ENCODE results near the gene GBP1.

The GBP1 gene, protein sequence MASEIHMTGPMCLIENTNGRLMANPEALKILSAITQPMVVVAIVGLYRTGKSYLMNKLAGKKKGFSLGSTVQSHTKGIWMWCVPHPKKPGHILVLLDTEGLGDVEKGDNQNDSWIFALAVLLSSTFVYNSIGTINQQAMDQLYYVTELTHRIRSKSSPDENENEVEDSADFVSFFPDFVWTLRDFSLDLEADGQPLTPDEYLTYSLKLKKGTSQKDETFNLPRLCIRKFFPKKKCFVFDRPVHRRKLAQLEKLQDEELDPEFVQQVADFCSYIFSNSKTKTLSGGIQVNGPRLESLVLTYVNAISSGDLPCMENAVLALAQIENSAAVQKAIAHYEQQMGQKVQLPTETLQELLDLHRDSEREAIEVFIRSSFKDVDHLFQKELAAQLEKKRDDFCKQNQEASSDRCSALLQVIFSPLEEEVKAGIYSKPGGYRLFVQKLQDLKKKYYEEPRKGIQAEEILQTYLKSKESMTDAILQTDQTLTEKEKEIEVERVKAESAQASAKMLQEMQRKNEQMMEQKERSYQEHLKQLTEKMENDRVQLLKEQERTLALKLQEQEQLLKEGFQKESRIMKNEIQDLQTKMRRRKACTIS

DNA sequence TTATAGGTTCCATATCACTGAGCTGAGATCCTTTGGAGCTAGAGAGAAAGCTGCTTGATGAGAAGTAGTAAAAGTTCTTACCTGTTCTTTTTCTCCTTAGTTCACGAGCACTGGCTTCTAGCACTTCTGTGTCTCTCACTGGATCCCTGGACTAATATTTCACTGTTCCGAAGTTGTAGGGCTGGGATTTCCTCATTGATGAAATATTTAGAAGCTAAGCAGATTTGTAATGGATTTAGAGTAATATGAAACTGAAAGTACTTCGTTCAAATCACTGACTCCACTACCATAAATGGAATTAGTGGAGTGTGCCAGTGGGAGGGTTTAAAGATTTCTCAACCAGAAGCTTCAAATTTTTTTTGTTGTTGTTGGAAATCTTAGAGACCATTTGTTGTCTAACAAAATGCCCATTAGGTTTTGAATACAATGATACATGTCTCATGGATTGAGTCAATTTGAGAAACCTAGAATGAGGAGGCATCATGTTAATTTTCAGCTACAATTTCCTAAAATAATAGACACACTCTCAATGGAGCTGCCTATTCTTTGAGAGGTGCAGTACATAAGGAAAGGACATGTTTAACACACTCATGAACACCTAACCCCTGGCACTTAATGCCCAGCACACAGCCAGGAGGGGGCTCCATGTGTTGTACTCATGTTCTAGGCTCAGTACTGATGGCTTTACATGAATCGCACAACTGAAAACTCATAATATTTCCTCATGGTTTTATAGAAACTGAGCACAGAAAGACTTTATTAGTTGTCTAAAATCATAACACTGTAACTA is at the start of gene GBP1:
TSS of gene GBP1 (minus strand) at position 130 of the 790 bp plus-strand sequence. CDS start 1,974 bp downstream, outside the sequence.
- peak; percentile 61 for DNase-seq
- peak within 1 kb of the TSS; percentile 54 for H3K4me3 ChIP-seq (ENCODE audit: low read depth, low read length)
- TF ChIP-seq CTCF (IDR thresholded peaks at IDR 0.05; ENCODE audit: low read depth, low read length, missing control alignments): no peak
- in situ Hi-C loops (cut with HindIII; ENCODE audit: low pct_ligation_motif_present, low sequenced_read_pairs): no loop called here
- no peaks in the 10 kb centered on the region for H3K27me3 ChIP-seq (replicated peaks)
- H3K27ac ChIP-seq: peak within 1 kb of the TSS; percentile 90
- peaks cover 5% of the 10 kb centered on the region for H3K36me3 ChIP-seq (replicated peaks)

- H3K27ac ChIP-seq: no peak overlapping the region
- no peaks in the 10 kb centered on the region for H3K36me3 ChIP-seq (replicated peaks)
- H3K27me3 ChIP-seq (replicated peaks): no peaks in the 10 kb centered on the region
- DNase-seq: no peak
- TF ChIP-seq CTCF (IDR thresholded peaks at IDR 0.05; ENCODE audit: low read depth, low read length, missing control alignments): no peak
- in situ Hi-C loops (cut with HindIII; ENCODE audit: low pct_ligation_motif_present, low sequenced_read_pairs): no loop called here
- no peak overlapping the region for H3K4me3 ChIP-seq (ENCODE audit: low read depth, low read length)
These were observed 49.7 kb upstream of the GBP1 start for GRCh38 chr1:89114662-89115061.

DNA sequence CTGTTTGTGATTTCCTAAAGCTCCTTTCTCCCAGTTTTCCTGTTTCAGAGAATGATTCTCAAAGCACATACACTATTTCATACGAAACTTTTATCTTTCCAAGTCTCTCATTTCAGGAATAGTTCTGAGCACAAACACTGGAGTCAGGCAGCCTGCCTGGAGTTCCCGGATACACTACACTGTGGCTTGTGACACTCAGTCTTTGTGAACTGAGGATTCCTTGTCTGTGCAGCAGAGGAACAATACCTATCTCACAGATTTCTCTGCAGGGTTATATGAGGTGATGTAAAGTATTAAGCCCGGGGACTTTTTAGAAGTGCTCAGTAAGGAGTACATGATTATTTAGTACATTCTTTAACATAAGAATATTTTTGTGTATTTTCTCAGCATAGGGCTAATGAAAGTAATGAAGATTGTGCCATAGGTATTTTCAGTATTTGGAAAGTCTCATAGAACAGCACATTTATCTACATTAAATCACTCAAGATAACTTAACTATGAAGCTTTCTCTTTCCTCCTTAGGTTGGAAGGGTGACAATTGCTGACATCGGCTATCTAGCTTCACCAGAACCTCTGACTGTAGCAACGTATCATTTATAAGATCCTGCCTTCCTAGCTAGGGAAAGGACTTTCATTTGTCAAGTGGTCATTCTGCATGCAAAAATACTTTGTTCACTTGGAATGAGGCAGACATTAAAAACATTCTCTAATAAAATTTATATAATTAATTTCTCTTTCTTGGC is 48.0 kb upstream of the GBP1 start:
- Histone ChIP-seq H3K4me3 (ENCODE audit: low read depth, low read length) (no peak overlapping the region), H3K36me3 (replicated peaks) (no peaks in the 10 kb centered on the region), H3K27ac (no peak overlapping the region), H3K27me3 (replicated peaks) (no peaks in the 10 kb centered on the region)
- no peak for TF ChIP-seq CTCF (IDR thresholded peaks at IDR 0.05; ENCODE audit: low read depth, low read length, missing control alignments)
- in situ Hi-C loops (cut with HindIII; ENCODE audit: low pct_ligation_motif_present, low sequenced_read_pairs): no loop called here
- no peak for DNase-seq

GRCh38 chr1:89104687-89105086 is 39.7 kb upstream of the GBP1 start:
- Histone ChIP-seq H3K27ac (no peak overlapping the region), H3K36me3 (replicated peaks) (no peaks in the 10 kb centered on the region), H3K4me3 (ENCODE audit: low read depth, low read length) (no peak overlapping the region), H3K27me3 (replicated peaks) (no peaks in the 10 kb centered on the region)
- no peak for DNase-seq
- TF ChIP-seq CTCF (IDR thresholded peaks at IDR 0.05; ENCODE audit: low read depth, low read length, missing control alignments): no peak
- in situ Hi-C loops (cut with HindIII; ENCODE audit: low pct_ligation_motif_present, low sequenced_read_pairs): no loop called here

- Histone ChIP-seq H3K27me3 (replicated peaks) (no peaks in the 10 kb centered on the region), H3K27ac (no peak overlapping the region), H3K36me3 (replicated peaks) (no peaks in the 10 kb centered on the region), H3K4me3 (ENCODE audit: low read depth, low read length) (no peak overlapping the region)
- TF ChIP-seq CTCF (IDR thresholded peaks at IDR 0.05; ENCODE audit: low read depth, low read length, missing control alignments): no peak
- no peak for DNase-seq
- in situ Hi-C loops (cut with HindIII; ENCODE audit: low pct_ligation_motif_present, low sequenced_read_pairs): no loop called here
These were observed 39.1 kb upstream of the GBP1 start for GRCh38 chr1:89104147-89104546.

Measured in brain microvascular endothelial cell (primary cell).